ENCODE results near the gene RBP2.

RBP2 gene

DNA sequence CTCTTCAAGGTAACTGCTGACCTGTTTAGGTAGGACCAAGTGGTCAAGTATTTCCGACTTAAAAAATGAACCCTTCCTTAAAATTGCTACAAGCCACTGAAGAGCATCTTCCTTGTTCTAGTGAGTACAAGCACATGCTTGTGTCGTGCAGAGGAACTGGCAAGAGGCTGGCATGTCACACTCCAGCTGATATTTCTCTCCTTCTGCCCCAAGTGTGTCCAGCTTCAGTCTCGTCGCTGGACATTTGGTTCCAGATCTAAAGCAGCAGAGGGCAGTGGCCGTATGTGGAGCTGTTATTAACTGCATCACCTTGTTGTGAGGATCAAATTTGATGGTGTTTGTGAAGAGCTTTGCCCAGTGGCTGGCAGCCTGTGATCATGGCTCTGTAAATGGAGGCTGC is 10.0 kb downstream of the RBP2 start:
- Mint-ChIP-seq H3K9me3 (no peaks in the 10 kb centered on the region), H3K27me3 (ENCODE audit: low read depth, poor library complexity) (peaks cover 7% of the 10 kb centered on the region), H3K4me1 (peaks cover 6% of the 10 kb centered on the region), H3K27ac (peak overlapping the region; percentile 11), H3K36me3 (ENCODE audit: low read depth) (peaks cover 5% of the 10 kb centered on the region), H3K4me3 (no peak overlapping the region)
- TF ChIP-seq, protein P1, sequence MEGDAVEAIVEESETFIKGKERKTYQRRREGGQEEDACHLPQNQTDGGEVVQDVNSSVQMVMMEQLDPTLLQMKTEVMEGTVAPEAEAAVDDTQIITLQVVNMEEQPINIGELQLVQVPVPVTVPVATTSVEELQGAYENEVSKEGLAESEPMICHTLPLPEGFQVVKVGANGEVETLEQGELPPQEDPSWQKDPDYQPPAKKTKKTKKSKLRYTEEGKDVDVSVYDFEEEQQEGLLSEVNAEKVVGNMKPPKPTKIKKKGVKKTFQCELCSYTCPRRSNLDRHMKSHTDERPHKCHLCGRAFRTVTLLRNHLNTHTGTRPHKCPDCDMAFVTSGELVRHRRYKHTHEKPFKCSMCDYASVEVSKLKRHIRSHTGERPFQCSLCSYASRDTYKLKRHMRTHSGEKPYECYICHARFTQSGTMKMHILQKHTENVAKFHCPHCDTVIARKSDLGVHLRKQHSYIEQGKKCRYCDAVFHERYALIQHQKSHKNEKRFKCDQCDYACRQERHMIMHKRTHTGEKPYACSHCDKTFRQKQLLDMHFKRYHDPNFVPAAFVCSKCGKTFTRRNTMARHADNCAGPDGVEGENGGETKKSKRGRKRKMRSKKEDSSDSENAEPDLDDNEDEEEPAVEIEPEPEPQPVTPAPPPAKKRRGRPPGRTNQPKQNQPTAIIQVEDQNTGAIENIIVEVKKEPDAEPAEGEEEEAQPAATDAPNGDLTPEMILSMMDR (IDR thresholded peaks at IDR 0.05), result no peak
- DNase-seq, result no peak

DNA sequence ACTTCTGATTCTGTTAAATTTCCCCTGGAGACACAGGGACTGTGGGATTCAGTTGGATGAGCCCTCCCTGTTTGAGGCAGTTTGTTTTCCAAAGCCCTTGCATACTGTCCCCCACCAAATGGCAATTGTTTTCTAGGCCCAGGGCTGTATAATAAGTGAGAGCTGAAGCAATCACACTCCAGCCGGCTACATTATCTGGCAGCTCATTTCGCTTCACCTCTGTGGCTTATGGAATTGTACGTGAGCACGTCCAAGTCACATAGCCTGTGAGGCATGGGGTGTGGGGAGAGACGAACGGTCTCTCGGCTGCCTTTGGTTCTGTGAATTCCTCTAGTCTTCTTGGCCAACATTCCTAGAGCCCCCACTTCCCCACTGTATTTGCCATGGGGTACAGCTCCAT is 10.7 kb downstream of the RBP2 start:
- no peak overlapping the region for H3K27ac Mint-ChIP-seq
- TF ChIP-seq, protein P1 (IDR thresholded peaks at IDR 0.05), result no peak
- H3K36me3 Mint-ChIP-seq (ENCODE audit: low read depth), result peaks cover 5% of the 10 kb centered on the region
- no peaks in the 10 kb centered on the region for H3K9me3 Mint-ChIP-seq
- peaks cover 7% of the 10 kb centered on the region for H3K27me3 Mint-ChIP-seq (ENCODE audit: low read depth, poor library complexity)
- DNase-seq, result no peak
- peaks cover 6% of the 10 kb centered on the region for H3K4me1 Mint-ChIP-seq
- no peak overlapping the region for H3K4me3 Mint-ChIP-seq

DNA sequence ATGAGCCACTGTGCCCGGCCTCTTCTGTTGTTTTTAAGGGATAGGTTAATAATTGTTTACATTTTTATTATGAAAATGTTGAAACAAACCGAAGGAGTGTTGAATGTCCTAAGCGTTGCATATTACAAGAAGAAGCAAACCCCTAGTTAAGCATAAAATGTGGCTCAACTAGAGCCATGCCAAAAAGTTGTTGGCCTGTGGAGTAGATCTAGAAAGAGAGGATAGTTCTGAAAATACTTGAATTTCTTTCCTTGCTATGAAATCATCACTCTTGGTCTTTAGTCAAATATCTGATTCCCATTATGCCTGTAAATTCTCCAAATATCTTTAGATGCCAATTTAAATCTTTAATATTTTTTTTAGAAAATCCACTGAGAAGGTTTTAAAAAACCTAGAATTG is 12.8 kb downstream of the RBP2 start:
- Mint-ChIP-seq H3K27me3 (ENCODE audit: low read depth, poor library complexity) (no peaks in the 10 kb centered on the region), H3K9me3 (no peaks in the 10 kb centered on the region), H3K27ac (no peak overlapping the region), H3K36me3 (ENCODE audit: low read depth) (peaks cover 7% of the 10 kb centered on the region), H3K4me3 (no peak overlapping the region), H3K4me1 (peaks cover 10% of the 10 kb centered on the region)
- no peak for DNase-seq
- TF ChIP-seq, protein P1 (IDR thresholded peaks at IDR 0.05), result no peak

DNA sequence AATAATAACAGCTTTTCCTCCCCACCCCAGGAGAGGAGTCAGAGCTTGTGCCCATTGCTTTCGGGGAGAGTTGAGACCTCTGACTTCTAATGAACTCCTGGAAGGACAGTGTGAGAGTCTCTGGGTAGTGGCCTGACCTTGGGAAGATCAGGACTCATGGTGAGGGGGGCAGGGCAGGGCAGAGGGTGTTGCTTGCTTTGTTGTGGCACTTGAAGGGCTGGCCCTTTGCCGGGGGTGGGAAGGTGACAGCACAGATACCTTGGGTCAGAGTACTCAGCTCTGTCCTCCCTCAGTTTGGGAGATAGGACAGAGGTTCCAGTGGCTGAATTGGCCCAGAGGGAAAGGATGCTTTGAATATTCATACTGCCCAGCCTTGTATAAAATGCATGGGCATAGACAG is 15.8 kb downstream of the RBP2 start:
- peaks cover 5% of the 10 kb centered on the region for H3K36me3 Mint-ChIP-seq (ENCODE audit: low read depth)
- no peak overlapping the region for H3K27ac Mint-ChIP-seq
- H3K4me1 Mint-ChIP-seq, result peaks cover 6% of the 10 kb centered on the region
- no peak overlapping the region for H3K4me3 Mint-ChIP-seq
- DNase-seq, result no peak
- H3K9me3 Mint-ChIP-seq, result no peaks in the 10 kb centered on the region
- TF ChIP-seq, protein P1 (IDR thresholded peaks at IDR 0.05), result no peak
- H3K27me3 Mint-ChIP-seq (ENCODE audit: low read depth, poor library complexity), result no peaks in the 10 kb centered on the region

DNA sequence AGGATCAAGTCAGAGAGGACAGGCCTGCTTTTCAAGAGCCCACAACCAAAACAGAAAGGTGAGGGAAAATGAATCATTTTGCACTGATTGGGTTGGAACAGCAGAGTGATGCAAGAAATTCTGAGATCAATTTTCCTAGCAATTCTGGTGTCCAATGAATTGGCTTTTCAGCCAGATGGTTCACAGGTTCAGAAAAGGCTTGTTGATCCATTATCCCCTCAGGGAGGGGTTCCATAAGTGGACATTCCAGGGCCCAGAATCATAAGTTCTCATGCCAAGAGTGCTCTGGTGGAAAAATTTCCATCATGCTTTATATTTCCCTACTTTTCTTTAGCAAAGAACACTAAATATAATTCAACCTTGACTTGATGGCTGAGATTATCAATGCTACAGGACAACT is 16.2 kb downstream of the RBP2 start:
- H3K36me3 Mint-ChIP-seq (ENCODE audit: low read depth), result peaks cover 5% of the 10 kb centered on the region
- no peak overlapping the region for H3K4me3 Mint-ChIP-seq
- peak overlapping the region; percentile 77 for H3K27ac Mint-ChIP-seq
- TF ChIP-seq, protein P1 (IDR thresholded peaks at IDR 0.05), result no peak
- no peak for DNase-seq
- H3K27me3 Mint-ChIP-seq (ENCODE audit: low read depth, poor library complexity), result no peaks in the 10 kb centered on the region
- H3K9me3 Mint-ChIP-seq, result no peaks in the 10 kb centered on the region
- H3K4me1 Mint-ChIP-seq, result peaks cover 6% of the 10 kb centered on the region

DNA sequence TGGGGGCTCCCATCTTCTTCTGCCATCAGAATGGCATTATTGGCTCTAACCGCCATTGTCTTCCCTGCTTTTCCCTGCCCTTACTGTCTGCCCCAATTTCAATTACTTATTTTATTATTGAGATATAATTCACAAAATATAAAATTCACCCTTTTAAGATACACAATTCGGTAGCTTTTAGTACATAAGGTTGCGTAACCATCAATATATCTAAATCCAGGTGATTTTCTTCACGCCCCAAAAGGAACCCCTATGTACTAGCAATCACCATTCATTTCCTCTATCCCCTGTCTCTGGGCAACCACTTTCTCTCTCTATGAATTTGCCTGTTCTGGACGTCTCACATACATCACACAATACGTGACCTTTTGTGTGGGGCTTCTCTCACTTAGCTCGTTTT is 18.0 kb downstream of the RBP2 start:
- H3K4me1 Mint-ChIP-seq, result peaks cover 6% of the 10 kb centered on the region
- H3K27ac Mint-ChIP-seq, result peak overlapping the region; percentile 33
- TF ChIP-seq, protein P1 (IDR thresholded peaks at IDR 0.05), result no peak
- peaks cover 5% of the 10 kb centered on the region for H3K36me3 Mint-ChIP-seq (ENCODE audit: low read depth)
- H3K27me3 Mint-ChIP-seq (ENCODE audit: low read depth, poor library complexity), result no peaks in the 10 kb centered on the region
- H3K4me3 Mint-ChIP-seq, result no peak overlapping the region
- no peak for DNase-seq
- no peaks in the 10 kb centered on the region for H3K9me3 Mint-ChIP-seq

Measured in nephron progenitor cell (in vitro differentiated cells).